Measurements from ENCODE around the gene TANGO2. TPM values are rescaled to one million over a fixed set of nuclear protein-coding genes. Genes with fewer than 3 reads are reported as not detected.

The TANGO2 gene
- total and polyA plus RNA-seq, 9 of the 15 experiments (the other 6 are each of a cell fraction or from before 2014, with no cell fraction given), result 15.5 to 94.9 (median 70.1) TPM

GRCh38 chr22:20035375-20036083, 14.6 kb downstream of the TANGO2 start (continued):
- TF ChIP-seq ETS1 (conservative IDR thresholded peaks at IDR 0.05; ENCODE audit: control insufficient read depth, low read depth, low read length) (0 out of 2 replicates have a peak, but pooled peaks have one; percentile 25), PBX2 (CRISPR knock-in tag; IDR thresholded peaks at IDR 0.05; ENCODE audit: low read depth) (no peak), PBX2 (tag; conservative IDR thresholded peaks at IDR 0.05; ENCODE audit: low read depth) (peak; percentile 43; the same call in 1 of the 2 replicates), WHSC1 (IDR thresholded peaks at IDR 0.05; ENCODE audit: low read length) (peak; percentile 100), NR4A1 (CRISPR knock-in tag; IDR thresholded peaks at IDR 0.05) (0 out of 2 replicates have a peak, but pooled peaks have one; percentile 20), NR4A1 (tag; IDR thresholded peaks at IDR 0.05) (no peak), DPF2 (IDR thresholded peaks at IDR 0.05) (peak; percentile 62; the same call in 1 of the 2 replicates), SMARCA5 (IDR thresholded peaks at IDR 0.05) (no peak), DNMT1 (IDR thresholded peaks at IDR 0.05) (no peak), ZBTB40 (IDR thresholded peaks at IDR 0.05) (no peak), ZBTB40 (CRISPR knock-in tag; IDR thresholded peaks at IDR 0.05) (peak; percentile 66; the same call in 1 of the 2 replicates), NONO (IDR thresholded peaks at IDR 0.05; ENCODE audit: low read depth in 2 of 2, low read length in 1 of 2) (peak in 1 of 2 experiments; percentile 33; a peak in 1 of 4 replicates), ZNF551 (CRISPR knock-in tag; IDR thresholded peaks at IDR 0.05) (no peak), XRCC5 (IDR thresholded peaks at IDR 0.05; ENCODE audit: low read depth, low read length) (no peak), TEAD2 (tag; IDR thresholded peaks at IDR 0.05) (no peak), SRSF3 (IDR thresholded peaks at IDR 0.05; ENCODE audit: insufficient read depth, low read length) (no peak)

Data from K562 (cell line).